ENCODE data around the gene SLC25A34.

DNA sequence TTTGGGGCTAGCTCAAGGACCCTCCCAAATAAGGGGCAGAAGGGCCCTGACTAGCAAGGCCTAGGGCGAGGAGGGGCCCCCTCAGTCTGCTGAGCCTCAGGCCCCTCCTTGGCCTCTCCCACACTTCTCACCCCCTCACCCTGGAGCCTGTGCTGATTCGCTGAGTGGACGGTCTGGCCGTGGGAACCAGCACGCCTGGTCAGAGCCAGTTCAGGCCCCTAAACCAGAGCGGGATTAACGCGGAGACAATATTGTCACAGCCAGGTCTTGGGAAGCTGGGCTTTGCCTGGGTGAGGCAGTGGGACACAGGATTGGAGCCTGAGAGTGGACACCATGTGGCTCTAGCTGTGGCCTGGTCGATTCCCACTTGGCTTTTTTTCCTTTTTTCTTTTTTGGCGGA is 17.7 kb downstream of the SLC25A34 start:
- no peak for TF ChIP-seq POLR2A (IDR thresholded peaks at IDR 0.05)
- TF ChIP-seq, protein P1, sequence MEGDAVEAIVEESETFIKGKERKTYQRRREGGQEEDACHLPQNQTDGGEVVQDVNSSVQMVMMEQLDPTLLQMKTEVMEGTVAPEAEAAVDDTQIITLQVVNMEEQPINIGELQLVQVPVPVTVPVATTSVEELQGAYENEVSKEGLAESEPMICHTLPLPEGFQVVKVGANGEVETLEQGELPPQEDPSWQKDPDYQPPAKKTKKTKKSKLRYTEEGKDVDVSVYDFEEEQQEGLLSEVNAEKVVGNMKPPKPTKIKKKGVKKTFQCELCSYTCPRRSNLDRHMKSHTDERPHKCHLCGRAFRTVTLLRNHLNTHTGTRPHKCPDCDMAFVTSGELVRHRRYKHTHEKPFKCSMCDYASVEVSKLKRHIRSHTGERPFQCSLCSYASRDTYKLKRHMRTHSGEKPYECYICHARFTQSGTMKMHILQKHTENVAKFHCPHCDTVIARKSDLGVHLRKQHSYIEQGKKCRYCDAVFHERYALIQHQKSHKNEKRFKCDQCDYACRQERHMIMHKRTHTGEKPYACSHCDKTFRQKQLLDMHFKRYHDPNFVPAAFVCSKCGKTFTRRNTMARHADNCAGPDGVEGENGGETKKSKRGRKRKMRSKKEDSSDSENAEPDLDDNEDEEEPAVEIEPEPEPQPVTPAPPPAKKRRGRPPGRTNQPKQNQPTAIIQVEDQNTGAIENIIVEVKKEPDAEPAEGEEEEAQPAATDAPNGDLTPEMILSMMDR (IDR thresholded peaks at IDR 0.05 in 4 of 5, conservative IDR thresholded peaks at IDR 0.05 in 1 of 5), result no peak

All from gastrocnemius medialis (tissue), 4 donors.